ENCODE results near the gene PHLDA3. TPM values are rescaled to one million over a fixed set of nuclear protein-coding genes. Genes with fewer than 3 reads are reported as not detected.
A peak's percentile ranks its signal among the peaks of the same experiment; 100 is the strongest.

Gene PHLDA3
- total and polyA plus RNA-seq, 7 experiments from 2014 or later, result 0.13 to 22.4 (median 0.67) TPM; not detected in 1

- Histone ChIP-seq H3K4me3 (ENCODE audit: low read length) (no peak overlapping the region), H3K36me3 (ENCODE audit: control insufficient read depth in 2 of 3, insufficient read depth in 3 of 3, low read length in 3 of 3) (no peaks in the 10 kb centered on the region), H3K9me3 (ENCODE audit: control insufficient read depth in 2 of 3, low read length in 3 of 3) (no peaks in the 10 kb centered on the region), H3K4me1 (ENCODE audit: control insufficient read depth in 2 of 2, insufficient read depth in 2 of 2, low read length in 2 of 2) (no peaks in the 10 kb centered on the region), H3K27ac (ENCODE audit: low read depth, low read length) (no peak overlapping the region), H3K27me3 (ENCODE audit: control insufficient read depth in 2 of 2, insufficient read depth in 2 of 2, low read length in 2 of 2) (no peaks in the 10 kb centered on the region)
- no peak for ATAC-seq
- H3K27ac Mint-ChIP-seq, result no peak overlapping the region
- POLR2A ChIA-PET, result no interaction called here
- CTCF ChIA-PET, result no interaction called here
- peaks cover 11 to 40% (median 15%) of the 10 kb centered on the region in 5 donors for H3K27me3 Mint-ChIP-seq
- H3K4me1 Mint-ChIP-seq, result peaks cover 3 to 10% (median 7%) of the 10 kb centered on the region in 7 donors
- H3K4me3 Mint-ChIP-seq, result no peak overlapping the region
- peaks cover 0 to 9% (median 2%) of the 10 kb centered on the region in 11 donors for H3K9me3 Mint-ChIP-seq
- H3K36me3 Mint-ChIP-seq, result no peaks in the 10 kb centered on the region
- no peak for DNase-seq
- intact Hi-C loops (cut with micrococcal nuclease), result no loop called here
These were observed 32.0 kb downstream of the PHLDA3 start for GRCh38 chr1:201436969-201437368.

DNA sequence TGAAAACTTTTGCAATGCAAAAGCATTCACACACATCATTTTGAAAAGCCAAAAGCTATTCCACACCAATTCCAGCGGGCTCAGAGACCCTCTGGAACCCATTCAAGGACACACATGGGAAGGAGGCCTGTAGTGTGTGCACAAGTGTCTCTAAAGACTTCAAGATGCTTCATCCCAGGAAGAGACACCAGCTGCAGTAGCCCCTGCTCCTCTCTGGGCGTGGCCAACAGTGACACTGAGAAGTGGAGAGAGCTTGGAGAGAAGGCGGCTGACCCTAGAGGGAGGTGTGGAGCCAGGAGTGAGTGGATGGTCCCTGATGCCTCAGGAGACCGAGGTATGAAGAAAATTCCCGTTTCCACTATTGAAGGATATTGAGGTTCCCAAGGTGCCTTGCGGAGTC lies 32.6 kb downstream of the PHLDA3 start:
- intact Hi-C loops (cut with micrococcal nuclease), result no loop called here

DNA sequence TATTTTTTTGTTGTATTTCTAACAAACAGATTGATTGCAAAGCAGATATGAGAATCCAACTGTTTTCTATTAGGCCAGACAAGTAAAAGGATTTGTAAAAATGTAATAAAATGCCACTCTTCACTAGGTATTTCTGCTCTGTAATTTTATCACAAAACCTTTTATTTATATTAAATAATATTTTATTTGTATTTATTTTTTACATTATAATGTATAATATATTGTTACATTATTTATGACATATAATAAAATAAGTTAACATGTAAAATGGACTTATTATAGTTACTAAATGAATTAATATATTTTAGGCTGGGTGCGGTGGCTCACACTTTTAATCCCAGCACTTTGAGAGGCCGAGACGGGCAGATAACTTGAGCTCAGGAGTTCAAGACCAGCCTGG lies 34.7 kb downstream of the PHLDA3 start:
- DNase-seq (no peak), ATAC-seq (no peak)
- H3K27me3 Mint-ChIP-seq, result peaks cover 12 to 33% (median 27%) of the 10 kb centered on the region in 5 donors
- Histone ChIP-seq H3K4me1 (ENCODE audit: control insufficient read depth in 2 of 2, insufficient read depth in 2 of 2, low read length in 2 of 2) (no peaks in the 10 kb centered on the region), H3K9me3 (ENCODE audit: control insufficient read depth in 2 of 3, low read length in 3 of 3) (no peaks in the 10 kb centered on the region), H3K27ac (ENCODE audit: low read depth, low read length) (no peak overlapping the region), H3K27me3 (ENCODE audit: control insufficient read depth in 2 of 2, insufficient read depth in 2 of 2, low read length in 2 of 2) (no peaks in the 10 kb centered on the region), H3K36me3 (ENCODE audit: control insufficient read depth in 2 of 3, insufficient read depth in 3 of 3, low read length in 3 of 3) (no peaks in the 10 kb centered on the region), H3K4me3 (ENCODE audit: low read length) (no peak overlapping the region)
- peaks cover 3 to 10% (median 7%) of the 10 kb centered on the region in 7 donors for H3K4me1 Mint-ChIP-seq
- no peak overlapping the region for H3K4me3 Mint-ChIP-seq
- H3K36me3 Mint-ChIP-seq, result no peaks in the 10 kb centered on the region
- POLR2A ChIA-PET, result interaction anchor here (0.6 kb wide), 1 partner anchor 34 kb away, joined by 3 read pairs; no protein-coding TSS in a partner anchor
- H3K9me3 Mint-ChIP-seq, result peaks cover 0 to 6% (median 0%) of the 10 kb centered on the region in 11 donors
- intact Hi-C loops (cut with micrococcal nuclease), result no loop called here
- CTCF ChIA-PET, result no interaction called here
- H3K27ac Mint-ChIP-seq, result no peak overlapping the region

More for the DNA sequence above, 32.6 kb downstream of the PHLDA3 start:
- H3K36me3 Mint-ChIP-seq, result no peaks in the 10 kb centered on the region
- ChIA-PET POLR2A (no interaction called here), CTCF (interaction anchor here (0.6 to 1.3 kb wide), 5 partner anchors 10 to 179 kb away, joined by 3 to 4 read pairs (median 3); no protein-coding TSS in a partner anchor)
- Histone ChIP-seq H3K9me3 (ENCODE audit: control insufficient read depth in 2 of 3, low read length in 3 of 3) (no peaks in the 10 kb centered on the region), H3K4me3 (ENCODE audit: low read length) (no peak overlapping the region), H3K36me3 (ENCODE audit: control insufficient read depth in 2 of 3, insufficient read depth in 3 of 3, low read length in 3 of 3) (no peaks in the 10 kb centered on the region), H3K27ac (ENCODE audit: low read depth, low read length) (no peak overlapping the region), H3K27me3 (ENCODE audit: control insufficient read depth in 2 of 2, insufficient read depth in 2 of 2, low read length in 2 of 2) (no peaks in the 10 kb centered on the region), H3K4me1 (ENCODE audit: control insufficient read depth in 2 of 2, insufficient read depth in 2 of 2, low read length in 2 of 2) (no peaks in the 10 kb centered on the region)
- DNase-seq (no peak), ATAC-seq (no peak)
- peak overlapping the region in 1 of 9 donors; percentile 64 for H3K27ac Mint-ChIP-seq
- peaks cover 0 to 9% (median 2%) of the 10 kb centered on the region in 11 donors for H3K9me3 Mint-ChIP-seq
- H3K4me3 Mint-ChIP-seq, result peak overlapping the region in 1 of 10 donors; percentile 26
- peaks cover 3 to 10% (median 7%) of the 10 kb centered on the region in 7 donors for H3K4me1 Mint-ChIP-seq
- peaks cover 11 to 34% (median 15%) of the 10 kb centered on the region in 5 donors for H3K27me3 Mint-ChIP-seq

GRCh38 chr1:201433609-201434008 lies 35.4 kb downstream of the PHLDA3 start:
- Mint-ChIP-seq H3K36me3 (no peaks in the 10 kb centered on the region), H3K4me1 (peaks cover 3 to 10% (median 7%) of the 10 kb centered on the region in 7 donors), H3K4me3 (no peak overlapping the region), H3K27ac (no peak overlapping the region), H3K9me3 (peaks cover 0 to 6% (median 0%) of the 10 kb centered on the region in 11 donors), H3K27me3 (peaks cover 12 to 33% (median 27%) of the 10 kb centered on the region in 5 donors)
- ATAC-seq (no peak), DNase-seq (no peak)
- CTCF ChIA-PET, result no interaction called here
- Histone ChIP-seq H3K9me3 (ENCODE audit: control insufficient read depth in 2 of 3, low read length in 3 of 3) (no peaks in the 10 kb centered on the region), H3K27me3 (ENCODE audit: control insufficient read depth in 2 of 2, insufficient read depth in 2 of 2, low read length in 2 of 2) (no peaks in the 10 kb centered on the region), H3K27ac (ENCODE audit: low read depth, low read length) (no peak overlapping the region), H3K4me1 (ENCODE audit: control insufficient read depth in 2 of 2, insufficient read depth in 2 of 2, low read length in 2 of 2) (no peaks in the 10 kb centered on the region), H3K4me3 (ENCODE audit: low read length) (no peak overlapping the region), H3K36me3 (ENCODE audit: control insufficient read depth in 2 of 3, insufficient read depth in 3 of 3, low read length in 3 of 3) (no peaks in the 10 kb centered on the region)
- POLR2A ChIA-PET, result interaction anchor here (0.6 kb wide), 1 partner anchor 34 kb away, joined by 3 read pairs; no protein-coding TSS in a partner anchor
- intact Hi-C loops (cut with micrococcal nuclease), result no loop called here

- ChIA-PET POLR2A (no interaction called here), CTCF (no interaction called here)
- H3K4me3 Mint-ChIP-seq, result no peak overlapping the region
These were observed 38.2 kb downstream of the PHLDA3 start for GRCh38 chr1:201430776-201431175.

GRCh38 chr1:201429736-201430501 lies 39.1 kb downstream of the PHLDA3 start:
- CTCF ChIA-PET, result no interaction called here
- Histone ChIP-seq H3K4me1 (ENCODE audit: control insufficient read depth in 2 of 2, insufficient read depth in 2 of 2, low read length in 2 of 2) (no peaks in the 10 kb centered on the region), H3K27ac (ENCODE audit: low read depth, low read length) (no peak overlapping the region), H3K36me3 (ENCODE audit: control insufficient read depth in 2 of 3, insufficient read depth in 3 of 3, low read length in 3 of 3) (no peaks in the 10 kb centered on the region), H3K27me3 (ENCODE audit: control insufficient read depth in 2 of 2, insufficient read depth in 2 of 2, low read length in 2 of 2) (no peaks in the 10 kb centered on the region), H3K9me3 (ENCODE audit: control insufficient read depth in 2 of 3, low read length in 3 of 3) (no peaks in the 10 kb centered on the region), H3K4me3 (ENCODE audit: low read length) (no peak overlapping the region)
- Mint-ChIP-seq H3K27ac (no peak overlapping the region), H3K4me3 (no peak overlapping the region), H3K36me3 (no peaks in the 10 kb centered on the region), H3K4me1 (peaks cover 0 to 5% (median 0%) of the 10 kb centered on the region in 7 donors), H3K27me3 (peaks cover 6 to 21% (median 11%) of the 10 kb centered on the region in 5 donors), H3K9me3 (no peaks in the 10 kb centered on the region)
- DNase-seq, result no peak
- ATAC-seq, result no peak
- POLR2A ChIA-PET, result no interaction called here
- intact Hi-C loops (cut with micrococcal nuclease), result no loop called here

More at GRCh38 chr1:201430776-201431175, 38.2 kb downstream of the PHLDA3 start:
- ATAC-seq (no peak), DNase-seq (no peak)
- Histone ChIP-seq H3K4me3 (ENCODE audit: low read length) (no peak overlapping the region), H3K4me1 (ENCODE audit: control insufficient read depth in 2 of 2, insufficient read depth in 2 of 2, low read length in 2 of 2) (no peaks in the 10 kb centered on the region), H3K27me3 (ENCODE audit: control insufficient read depth in 2 of 2, insufficient read depth in 2 of 2, low read length in 2 of 2) (no peaks in the 10 kb centered on the region), H3K36me3 (ENCODE audit: control insufficient read depth in 2 of 3, insufficient read depth in 3 of 3, low read length in 3 of 3) (no peaks in the 10 kb centered on the region), H3K9me3 (ENCODE audit: control insufficient read depth in 2 of 3, low read length in 3 of 3) (no peaks in the 10 kb centered on the region), H3K27ac (ENCODE audit: low read depth, low read length) (no peak overlapping the region)
- Mint-ChIP-seq H3K27ac (no peak overlapping the region), H3K4me1 (peaks cover 0 to 6% (median 3%) of the 10 kb centered on the region in 7 donors), H3K36me3 (no peaks in the 10 kb centered on the region), H3K27me3 (peaks cover 6 to 21% (median 13%) of the 10 kb centered on the region in 5 donors), H3K9me3 (peaks cover 0 to 2% (median 0%) of the 10 kb centered on the region in 11 donors)
- intact Hi-C loops (cut with micrococcal nuclease), result no loop called here
